ENCODE results near the gene SEC61A2.
"Not testable (repeated sequence)": the region's sequence is repeated elsewhere in the genome, so short reads cannot be mapped to it uniquely, and the experiment has no call there.

The SEC61A2 gene

DNA sequence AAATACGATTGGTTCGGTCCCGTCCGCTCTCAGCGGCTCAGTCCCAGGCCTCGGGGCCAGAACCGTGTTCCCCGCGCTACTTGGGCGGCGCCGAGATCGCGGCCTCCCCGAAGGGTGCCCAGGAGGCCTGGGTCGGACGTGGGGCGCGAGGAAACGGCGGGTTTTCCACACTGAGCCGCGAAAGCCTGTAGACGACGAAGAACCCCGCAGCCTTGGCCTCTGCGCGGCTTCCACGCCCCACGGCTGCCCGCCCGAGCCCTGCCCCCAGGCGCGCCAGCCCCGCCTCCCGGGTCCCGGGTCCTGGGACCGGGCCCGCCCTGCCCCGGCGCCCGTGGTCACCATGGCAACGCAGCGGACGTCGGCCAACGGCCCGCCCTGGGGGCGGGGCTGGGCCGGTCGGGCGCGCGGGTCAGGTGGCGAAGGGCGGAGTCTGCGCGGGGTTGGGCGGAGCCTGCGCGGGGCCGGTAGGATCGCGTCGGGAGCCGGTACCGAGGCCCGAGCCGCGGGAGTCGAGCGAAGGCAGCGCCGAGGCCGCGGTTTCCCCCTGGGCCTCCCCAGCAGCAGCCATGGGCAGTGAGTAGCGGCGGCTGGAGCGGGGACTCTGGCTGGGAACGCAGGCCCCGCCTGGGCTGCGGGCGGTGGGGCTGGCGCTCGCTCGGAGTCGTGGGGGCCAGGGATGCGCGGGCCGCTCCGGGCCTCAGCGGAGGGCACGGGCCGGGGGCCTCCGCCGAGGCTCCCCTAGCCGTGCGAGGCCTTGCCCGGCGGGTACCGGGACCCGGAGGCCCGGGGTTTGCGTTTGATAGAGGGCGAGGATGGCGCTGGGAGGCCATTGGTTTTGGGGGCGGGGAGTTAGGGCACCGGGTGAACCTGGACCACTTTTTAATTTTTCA lies at the start of gene SEC61A2:
Gene SEC61A2 (plus strand): TSS at position 456 of the 890 bp plus-strand sequence. CDS start 111 bp downstream, at position 567.
- in situ Hi-C loops (cut with MboI; ENCODE audit: low pct_unique_long_range_greater_than_20kb, low sequenced_read_pairs, unreplicated experiment), result no loop called here
- peak; percentile 100 for DNase-seq (ENCODE audit: low spot score)
- no peak for TF ChIP-seq CTCF (IDR thresholded peaks at IDR 0.05; ENCODE audit: extremely low read depth, insufficient read depth, missing control alignments)

- no peak for TF ChIP-seq CTCF (IDR thresholded peaks at IDR 0.05; ENCODE audit: extremely low read depth, insufficient read depth, missing control alignments)
- DNase-seq (ENCODE audit: low spot score), result no peak
- in situ Hi-C loops (cut with MboI; ENCODE audit: low pct_unique_long_range_greater_than_20kb, low sequenced_read_pairs, unreplicated experiment), result no loop called here
Observed at GRCh38 chr10:12081470-12081869, 48.0 kb upstream of the SEC61A2 start.

DNA sequence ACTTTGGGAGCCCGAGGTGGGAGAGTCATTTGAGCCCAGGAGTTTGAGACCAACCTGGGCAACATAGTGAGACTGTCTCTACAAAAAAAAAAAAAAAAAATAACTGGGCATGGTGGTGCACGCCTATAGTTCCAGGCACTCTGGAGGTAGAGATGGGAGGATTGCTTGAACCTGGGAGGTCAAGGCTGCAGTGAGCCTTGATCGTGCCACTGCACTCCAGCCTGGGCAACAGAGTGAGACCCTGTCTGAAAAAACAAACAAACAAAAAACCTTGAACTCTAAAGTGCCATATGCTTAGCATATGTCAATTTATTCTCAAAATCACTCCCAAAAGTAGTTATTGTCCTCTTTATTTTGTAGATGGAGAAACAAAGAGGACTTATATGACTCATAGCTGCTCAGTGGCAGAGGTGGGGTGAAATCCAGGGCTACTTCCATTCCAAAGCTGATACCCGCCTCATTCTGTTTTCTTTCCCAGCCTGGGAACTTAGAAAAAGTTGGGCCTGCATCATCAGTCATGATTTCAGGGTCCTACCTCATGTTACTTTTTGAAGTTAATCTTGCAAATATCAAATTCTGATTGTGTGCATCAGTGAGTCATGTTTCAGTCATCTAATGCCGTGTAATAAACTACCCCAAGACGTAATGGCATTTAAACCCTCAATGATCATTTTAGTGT lies 47.5 kb upstream of the SEC61A2 start:
- in situ Hi-C loops (cut with MboI; ENCODE audit: low pct_unique_long_range_greater_than_20kb, low sequenced_read_pairs, unreplicated experiment), result no loop called here
- no peak for TF ChIP-seq CTCF (IDR thresholded peaks at IDR 0.05; ENCODE audit: extremely low read depth, insufficient read depth, missing control alignments)
- no peak for DNase-seq (ENCODE audit: low spot score)

GRCh38 chr10:12088919-12089318 lies 40.6 kb upstream of the SEC61A2 start:
- in situ Hi-C loops (cut with MboI; ENCODE audit: low pct_unique_long_range_greater_than_20kb, low sequenced_read_pairs, unreplicated experiment), result no loop called here
- no peak for TF ChIP-seq CTCF (IDR thresholded peaks at IDR 0.05; ENCODE audit: extremely low read depth, insufficient read depth, missing control alignments)
- no peak for DNase-seq (ENCODE audit: low spot score)

DNA sequence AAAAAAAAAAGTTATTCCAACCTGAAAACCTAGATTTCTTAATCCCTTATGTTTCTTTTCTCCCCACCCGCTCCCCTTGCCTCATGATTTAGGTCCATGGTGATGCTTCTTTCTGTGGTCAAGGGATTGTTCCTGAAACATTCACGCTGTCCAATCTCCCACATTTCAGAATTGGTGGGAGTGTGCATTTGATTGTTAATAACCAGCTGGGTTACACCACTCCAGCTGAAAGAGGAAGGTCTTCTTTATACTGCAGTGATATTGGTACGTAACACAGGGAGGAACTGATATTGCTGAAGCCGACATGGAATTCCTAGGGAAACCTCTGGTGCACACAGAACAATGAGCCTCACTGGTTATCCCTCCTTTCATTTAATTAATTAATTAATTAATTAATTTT lies 38.1 kb upstream of the SEC61A2 start:
- no peak for DNase-seq (ENCODE audit: low spot score)
- in situ Hi-C loops (cut with MboI; ENCODE audit: low pct_unique_long_range_greater_than_20kb, low sequenced_read_pairs, unreplicated experiment), result no loop called here
- TF ChIP-seq CTCF (IDR thresholded peaks at IDR 0.05; ENCODE audit: extremely low read depth, insufficient read depth, missing control alignments), result no peak

- DNase-seq (ENCODE audit: low spot score); in situ Hi-C loops (cut with MboI; ENCODE audit: low pct_unique_long_range_greater_than_20kb, low sequenced_read_pairs, unreplicated experiment): not testable (repeated sequence)
Observed at GRCh38 chr10:12097361-12097760, 32.1 kb upstream of the SEC61A2 start.

- no peak for TF ChIP-seq CTCF (IDR thresholded peaks at IDR 0.05; ENCODE audit: extremely low read depth, insufficient read depth, missing control alignments)
- in situ Hi-C loops (cut with MboI; ENCODE audit: low pct_unique_long_range_greater_than_20kb, low sequenced_read_pairs, unreplicated experiment), result no loop called here
- DNase-seq (ENCODE audit: low spot score), result no peak
Observed at GRCh38 chr10:12097791-12098190, 31.7 kb upstream of the SEC61A2 start.

Data from GM13977 (cell line).